PC-3 (cell line): ENCODE results near the gene FGGY. TPM values are rescaled to one million over a fixed set of nuclear protein-coding genes. Genes with fewer than 3 reads are reported as not detected.

ENCODE experiments used
- ATAC-seq: fragments of 200-7000 bp; cut with Tn5 transposase; 2 replicates; pipeline ENCODE4 v1.9.1; 2020; ENCODE audit warnings: mild to moderate bottlenecking, moderate library complexity
- BruUV-seq: library from RNA; stranded (reverse); fragments of 400-500 nt; replicated peaks from 2 replicates; lab custom pipeline; 2021; lab: Mats Ljungman, UMichigan
- CTCF ChIA-PET: fragments of 300-600 bp; sonication (Branson Sonifier 250); formaldehyde crosslinking; loops from one replicate; lab custom pipeline; 2022; ENCODE audit warnings: antibody characterized with exemption; lab: Charles Lee
- POLR2A ChIA-PET: fragments of 300-600 bp; sonication (Branson Sonifier 250); formaldehyde crosslinking; loops from one replicate; lab custom pipeline; 2022; ENCODE audit warnings: antibody characterized with exemption; ENCODE audit not compliant: unreplicated experiment; lab: Charles Lee
- DNase-seq: peaks from one replicate; pipeline ENCODE4 v3.0.0-alpha.2; 2015
- H2AFZ ChIP-seq: fragments of 300-600 bp; sonication (generic); 2 replicates; pipeline ENCODE4 v1.6.0; 2016; ENCODE audit warnings: antibody characterized with exemption, low read length
- H3F3A ChIP-seq: fragments of 300-600 bp; sonication (generic); one replicate; pipeline ENCODE4 v1.6.0; 2017; ENCODE audit warnings: antibody characterized with exemption, low read length, control low read depth, mild to moderate bottlenecking; ENCODE audit not compliant: unreplicated experiment
- H3K27ac ChIP-seq: fragments of 300-600 bp; sonication (generic); 2 replicates; pipeline ENCODE4 v1.5.1; 2016; ENCODE audit warnings: mild to moderate bottlenecking, low read length
- H3K27me3 ChIP-seq: fragments of 300-600 bp; sonication (generic); 2 replicates; pipeline ENCODE4 v1.6.1; 2016; ENCODE audit warnings: low read length, mixed read lengths
- H3K36me3 ChIP-seq: fragments of 300-600 bp; sonication (generic); 2 replicates; pipeline ENCODE4 v1.6.1; 2016; ENCODE audit warnings: low read depth, mixed run types, low read length, mixed read lengths
- H3K4me1 ChIP-seq: fragments of 300-600 bp; sonication (generic); 2 replicates; pipeline ENCODE4 v1.5.1; 2016; ENCODE audit warnings: low read length; ENCODE audit not compliant: insufficient read depth
- H3K4me2 ChIP-seq: fragments of 300-600 bp; sonication (generic); 2 replicates; pipeline ENCODE4 v1.6.0; 2016; ENCODE audit warnings: low read length
- H3K4me3 ChIP-seq: fragments of 300-600 bp; sonication (generic); 2 replicates; pipeline ENCODE4 v1.5.1; 2016; ENCODE audit warnings: mild to moderate bottlenecking, low read length, mixed read lengths
- H3K79me2 ChIP-seq: fragments of 300-600 bp; sonication (generic); 2 replicates; pipeline ENCODE4 v1.6.1; 2017; ENCODE audit warnings: low read length, mixed read lengths
- H3K9ac ChIP-seq: fragments of 300-600 bp; sonication (generic); 2 replicates; pipeline ENCODE4 v1.6.0; 2016; ENCODE audit warnings: mild to moderate bottlenecking, low read length
- H3K9me2 ChIP-seq: fragments of 300-600 bp; sonication (generic); replicated peaks from 2 replicates; pipeline ENCODE4 v1.6.1; 2016; ENCODE audit warnings: mixed run types, low read length, mixed read lengths
- H3K9me3 ChIP-seq: fragments of 300-600 bp; sonication (generic); 2 replicates; pipeline ENCODE4 v1.6.1; 2016; ENCODE audit warnings: low read length, mixed read lengths
- H4K20me1 ChIP-seq: fragments of 300-600 bp; sonication (generic); 2 replicates; pipeline ENCODE4 v1.6.1; 2016; ENCODE audit warnings: low read length, mixed read lengths
- EZH2 ChIP-seq: fragments of 300-600 bp; sonication (generic); IDR thresholded peaks from one replicate; pipeline ENCODE4 v1.6.1; 2017; ENCODE audit warnings: antibody characterized with exemption, mild to moderate bottlenecking, low read length; ENCODE audit not compliant: unreplicated experiment
- EZH2phosphoT487 ChIP-seq: fragments of 300-600 bp; sonication (generic); IDR thresholded peaks from 2 replicates; pipeline ENCODE4 v1.6.1; 2018; ENCODE audit warnings: mild to moderate bottlenecking, antibody characterized with exemption, low read length, borderline replicate concordance
- intact Hi-C: fragments of 100-400 bp; cut with micrococcal nuclease; formaldehyde crosslinking; loops from 2 replicates; pipeline ENCODE4 v1.9.0; 2023
- total RNA-seq: library from RNA; depleted of rRNA; stranded (reverse); fragments of >200 nt; gene quantifications from 2 replicates; pipeline ENCODE4 v1.2.3, GENCODE V29; 2014
- TF ChIP-seq, protein P1 (sequence below): fragments of 300-600 bp; sonication (generic); conservative IDR thresholded peaks from 2 replicates; pipeline ENCODE4 v1.5.1; 2017; ENCODE audit warnings: antibody characterized with exemption, low read depth, mild to moderate bottlenecking, low read length

The FGGY gene
- total RNA-seq, 1 experiment from 2014 or later = 7.4 TPM

DNA sequence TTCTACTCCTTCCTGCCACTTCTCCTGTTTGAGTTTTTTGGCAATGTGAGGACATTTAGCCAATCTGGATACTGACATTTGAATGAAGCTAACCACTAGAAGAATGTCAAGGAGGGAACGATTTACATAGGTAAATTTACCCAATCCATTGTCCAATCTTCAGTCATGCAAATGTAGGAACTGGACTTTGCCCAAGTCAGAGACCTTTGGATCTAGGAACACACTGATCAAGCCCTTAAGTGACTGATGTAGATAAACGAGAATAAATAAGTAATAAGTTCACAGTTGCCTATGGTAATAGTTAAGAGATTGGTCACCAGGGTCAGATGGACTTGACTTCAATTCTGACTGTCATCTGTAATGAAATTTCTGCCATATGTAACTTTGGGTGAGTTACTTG, 177.6 kb downstream of the FGGY start:
- Histone ChIP-seq H3K27ac (no peak overlapping the region), H3K36me3 (no peaks in the 10 kb centered on the region), H3K27me3 (no peaks in the 10 kb centered on the region), H3K9me2 (no peaks in the 10 kb centered on the region), H3K9ac (no peak overlapping the region), H3K4me2 (no peak overlapping the region), H3K79me2 (no peaks in the 10 kb centered on the region), H4K20me1 (no peaks in the 10 kb centered on the region), H3F3A (no peaks in the 10 kb centered on the region), H2AFZ (no peak overlapping the region), H3K9me3 (no peaks in the 10 kb centered on the region), H3K4me1 (peaks cover 15% of the 10 kb centered on the region), H3K4me3 (no peak overlapping the region)
- no peak for DNase-seq
- no TSS peak for BruUV-seq
- ChIA-PET POLR2A (no interaction called here), CTCF (no interaction called here)
- no peak for ATAC-seq
- TF ChIP-seq, protein P1, sequence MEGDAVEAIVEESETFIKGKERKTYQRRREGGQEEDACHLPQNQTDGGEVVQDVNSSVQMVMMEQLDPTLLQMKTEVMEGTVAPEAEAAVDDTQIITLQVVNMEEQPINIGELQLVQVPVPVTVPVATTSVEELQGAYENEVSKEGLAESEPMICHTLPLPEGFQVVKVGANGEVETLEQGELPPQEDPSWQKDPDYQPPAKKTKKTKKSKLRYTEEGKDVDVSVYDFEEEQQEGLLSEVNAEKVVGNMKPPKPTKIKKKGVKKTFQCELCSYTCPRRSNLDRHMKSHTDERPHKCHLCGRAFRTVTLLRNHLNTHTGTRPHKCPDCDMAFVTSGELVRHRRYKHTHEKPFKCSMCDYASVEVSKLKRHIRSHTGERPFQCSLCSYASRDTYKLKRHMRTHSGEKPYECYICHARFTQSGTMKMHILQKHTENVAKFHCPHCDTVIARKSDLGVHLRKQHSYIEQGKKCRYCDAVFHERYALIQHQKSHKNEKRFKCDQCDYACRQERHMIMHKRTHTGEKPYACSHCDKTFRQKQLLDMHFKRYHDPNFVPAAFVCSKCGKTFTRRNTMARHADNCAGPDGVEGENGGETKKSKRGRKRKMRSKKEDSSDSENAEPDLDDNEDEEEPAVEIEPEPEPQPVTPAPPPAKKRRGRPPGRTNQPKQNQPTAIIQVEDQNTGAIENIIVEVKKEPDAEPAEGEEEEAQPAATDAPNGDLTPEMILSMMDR = no peak
- no peak for TF ChIP-seq EZH2phosphoT487
- TF ChIP-seq EZH2 = no peak
- intact Hi-C loops = no loop called here

DNA sequence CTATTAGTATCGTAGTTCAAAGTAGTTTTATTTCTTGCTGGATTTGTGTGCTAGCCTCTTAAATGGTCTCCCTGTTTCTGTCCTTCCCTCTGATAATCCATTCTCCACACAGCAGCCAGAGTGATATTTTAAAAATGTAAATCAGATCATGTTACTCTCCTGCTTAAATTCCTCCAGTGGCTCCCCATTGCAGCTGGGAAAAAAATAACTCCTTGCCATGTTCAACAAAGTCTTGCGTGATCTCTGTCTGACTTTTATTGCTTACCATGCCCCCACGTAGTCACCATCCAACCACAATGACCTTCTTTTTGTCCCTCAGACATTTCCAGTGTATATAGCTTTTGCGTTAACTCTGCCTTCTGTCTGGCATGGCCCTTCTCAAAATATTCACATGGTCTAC, 178.8 kb downstream of the FGGY start:
- intact Hi-C loops = loop anchor here (2.0 kb wide), 1 partner anchor 29 kb away; no protein-coding TSS in a partner anchor
- BruUV-seq = no TSS peak
- CTCF ChIA-PET = no interaction called here
- no peak overlapping the region for H2AFZ ChIP-seq
- POLR2A ChIA-PET = no interaction called here
- H3K36me3 ChIP-seq = no peaks in the 10 kb centered on the region
- H3K4me2 ChIP-seq = no peak overlapping the region
- H3K27me3 ChIP-seq = no peaks in the 10 kb centered on the region
- ATAC-seq = no peak
- H3K27ac ChIP-seq = no peak overlapping the region
- no peak for DNase-seq
- H3K4me1 ChIP-seq = peaks cover 15% of the 10 kb centered on the region
- no peaks in the 10 kb centered on the region for H3K79me2 ChIP-seq
- H3K9me2 ChIP-seq = no peaks in the 10 kb centered on the region
- H3K9me3 ChIP-seq = no peaks in the 10 kb centered on the region
- H3F3A ChIP-seq = no peaks in the 10 kb centered on the region
- H3K9ac ChIP-seq = no peak overlapping the region
- no peaks in the 10 kb centered on the region for H4K20me1 ChIP-seq
- H3K4me3 ChIP-seq = no peak overlapping the region
- TF ChIP-seq EZH2 (no peak), EZH2phosphoT487 (no peak)
- TF ChIP-seq, protein P1 = no peak

DNA sequence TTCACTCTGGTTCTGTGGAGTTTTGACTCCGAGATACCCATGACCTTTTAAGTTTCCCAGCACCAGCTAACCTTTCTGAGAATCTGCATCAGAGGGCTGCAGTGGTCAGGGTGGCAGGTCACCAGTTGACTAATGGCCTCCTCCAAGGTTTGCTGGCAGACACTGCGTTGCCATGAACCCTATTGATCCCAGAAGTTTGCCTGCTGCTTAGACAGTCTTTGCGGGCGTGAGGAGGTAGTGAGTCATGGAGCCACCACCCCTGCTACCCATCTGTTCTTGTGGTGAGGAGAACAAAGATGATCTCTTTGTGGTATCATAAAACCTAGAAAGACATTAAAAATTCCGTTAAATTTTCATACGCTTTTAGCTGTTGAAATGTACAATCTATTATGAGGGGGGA, 180.4 kb downstream of the FGGY start:
- no peak overlapping the region for H3K9ac ChIP-seq
- peak; percentile 84 for ATAC-seq
- H3K36me3 ChIP-seq = no peaks in the 10 kb centered on the region
- TF ChIP-seq, protein P1 = no peak
- TF ChIP-seq EZH2 = no peak
- TF ChIP-seq EZH2phosphoT487 = no peak
- peak; percentile 87 for DNase-seq
- intact Hi-C loops = loop anchor here (2.0 kb wide), 1 partner anchor 30 kb away; no protein-coding TSS in a partner anchor
- H3F3A ChIP-seq = no peaks in the 10 kb centered on the region
- ChIA-PET POLR2A (interaction anchor here (0.7 kb wide), 1 partner anchor 77 kb away, joined by 3 read pairs; no protein-coding TSS in a partner anchor), CTCF (interaction anchor here (0.9 kb wide), 1 partner anchor 31 kb away, joined by 3 read pairs; no protein-coding TSS in a partner anchor)
- H3K27ac ChIP-seq = peak overlapping the region; percentile 54
- H3K4me3 ChIP-seq = no peak overlapping the region
- no peaks in the 10 kb centered on the region for H4K20me1 ChIP-seq
- peak overlapping the region; percentile 40 for H3K4me2 ChIP-seq
- H3K27me3 ChIP-seq = no peaks in the 10 kb centered on the region
- H3K9me3 ChIP-seq = no peaks in the 10 kb centered on the region
- no peaks in the 10 kb centered on the region for H3K79me2 ChIP-seq
- H2AFZ ChIP-seq = no peak overlapping the region
- H3K4me1 ChIP-seq = peaks cover 28% of the 10 kb centered on the region
- no TSS peak for BruUV-seq
- H3K9me2 ChIP-seq = no peaks in the 10 kb centered on the region
